ENCODE results near the gene WWOX.

DNA sequence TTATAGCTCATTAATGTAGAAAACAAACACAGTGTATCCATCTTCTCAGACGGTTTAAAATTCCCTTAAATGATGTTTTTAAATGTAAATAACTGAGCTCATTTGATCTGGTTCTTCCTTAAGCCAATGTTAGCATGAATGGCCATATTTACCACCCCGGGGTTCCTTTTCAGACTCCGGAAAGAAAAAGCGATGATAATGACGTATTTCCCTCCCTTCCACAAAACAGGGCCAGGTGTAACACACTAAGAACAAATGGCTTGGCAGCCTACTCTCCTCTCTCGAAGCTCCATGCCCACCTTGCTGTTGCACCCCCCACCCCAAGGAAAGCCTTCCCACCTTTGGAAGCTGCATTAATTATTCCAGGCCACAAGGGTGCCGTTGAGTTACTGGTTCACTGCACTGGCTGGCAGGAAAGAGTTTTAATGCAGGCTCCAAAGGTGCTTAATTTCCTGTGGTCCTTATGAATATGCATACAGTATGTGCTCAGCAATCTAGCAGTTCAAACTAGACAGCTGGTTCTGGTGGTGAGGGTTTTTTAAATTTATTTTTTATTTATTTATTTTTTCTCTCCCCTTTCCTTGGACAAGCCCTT, 378.9 kb downstream of the WWOX start:
- TF ChIP-seq, protein P1, sequence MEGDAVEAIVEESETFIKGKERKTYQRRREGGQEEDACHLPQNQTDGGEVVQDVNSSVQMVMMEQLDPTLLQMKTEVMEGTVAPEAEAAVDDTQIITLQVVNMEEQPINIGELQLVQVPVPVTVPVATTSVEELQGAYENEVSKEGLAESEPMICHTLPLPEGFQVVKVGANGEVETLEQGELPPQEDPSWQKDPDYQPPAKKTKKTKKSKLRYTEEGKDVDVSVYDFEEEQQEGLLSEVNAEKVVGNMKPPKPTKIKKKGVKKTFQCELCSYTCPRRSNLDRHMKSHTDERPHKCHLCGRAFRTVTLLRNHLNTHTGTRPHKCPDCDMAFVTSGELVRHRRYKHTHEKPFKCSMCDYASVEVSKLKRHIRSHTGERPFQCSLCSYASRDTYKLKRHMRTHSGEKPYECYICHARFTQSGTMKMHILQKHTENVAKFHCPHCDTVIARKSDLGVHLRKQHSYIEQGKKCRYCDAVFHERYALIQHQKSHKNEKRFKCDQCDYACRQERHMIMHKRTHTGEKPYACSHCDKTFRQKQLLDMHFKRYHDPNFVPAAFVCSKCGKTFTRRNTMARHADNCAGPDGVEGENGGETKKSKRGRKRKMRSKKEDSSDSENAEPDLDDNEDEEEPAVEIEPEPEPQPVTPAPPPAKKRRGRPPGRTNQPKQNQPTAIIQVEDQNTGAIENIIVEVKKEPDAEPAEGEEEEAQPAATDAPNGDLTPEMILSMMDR (IDR thresholded peaks at IDR 0.05; ENCODE audit: poor library complexity) = no peak
- no peak for TF ChIP-seq EZH2 (IDR thresholded peaks at IDR 0.05; ENCODE audit: borderline replicate concordance)

Data from hepatocyte (in vitro differentiated cells).